Astrocyte of the spinal cord (primary cell): Measurements from ENCODE around the gene CRB1.
"Not testable (repeated sequence)": the region's sequence is repeated elsewhere in the genome, so short reads cannot be mapped to it uniquely, and the experiment has no call there.

Experiments used
- DNase-seq: peaks from one replicate; pipeline ENCODE4 v3.0.0; 2011; ENCODE audit warnings: low read depth, low spot score
- H3K4me3 ChIP-seq: 2 replicates; pipeline ENCODE4 v1.5.1; 2011; ENCODE audit warnings: low read depth, mild to moderate bottlenecking, low read length, moderate library complexity
- in situ Hi-C: cut with HindIII; loops from 2 replicates; pipeline ENCODE4 v1.10.0; 2017; ENCODE audit warnings: low sequenced_read_pairs
- TF ChIP-seq, protein P1 (sequence below): IDR thresholded peaks from 2 replicates; pipeline ENCODE4 v1.5.1; 2012; ENCODE audit warnings: low read depth, mild to moderate bottlenecking, low read length, inconsistent platforms

Gene CRB1

DNA sequence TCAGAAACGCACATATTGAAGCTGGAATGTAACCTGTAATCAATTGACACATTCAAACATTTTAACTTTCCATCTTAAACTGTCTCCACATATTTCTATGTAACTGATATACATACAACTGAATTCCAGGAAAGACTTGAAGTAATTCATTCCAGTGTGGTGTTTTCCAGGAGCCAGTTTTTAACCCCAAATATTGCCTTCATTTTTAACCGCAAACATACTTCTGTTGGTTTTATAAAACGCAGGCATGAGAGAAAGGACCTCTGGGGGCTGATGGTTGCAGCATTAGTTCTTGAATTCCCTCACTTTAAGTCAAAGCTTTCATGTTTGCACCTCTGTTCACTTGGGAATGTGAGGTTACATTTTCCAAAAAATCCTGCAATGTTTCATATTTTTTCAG, 204.1 kb downstream of the CRB1 start:
- no peak for DNase-seq
- in situ Hi-C loops: no loop called here
- TF ChIP-seq, protein P1, sequence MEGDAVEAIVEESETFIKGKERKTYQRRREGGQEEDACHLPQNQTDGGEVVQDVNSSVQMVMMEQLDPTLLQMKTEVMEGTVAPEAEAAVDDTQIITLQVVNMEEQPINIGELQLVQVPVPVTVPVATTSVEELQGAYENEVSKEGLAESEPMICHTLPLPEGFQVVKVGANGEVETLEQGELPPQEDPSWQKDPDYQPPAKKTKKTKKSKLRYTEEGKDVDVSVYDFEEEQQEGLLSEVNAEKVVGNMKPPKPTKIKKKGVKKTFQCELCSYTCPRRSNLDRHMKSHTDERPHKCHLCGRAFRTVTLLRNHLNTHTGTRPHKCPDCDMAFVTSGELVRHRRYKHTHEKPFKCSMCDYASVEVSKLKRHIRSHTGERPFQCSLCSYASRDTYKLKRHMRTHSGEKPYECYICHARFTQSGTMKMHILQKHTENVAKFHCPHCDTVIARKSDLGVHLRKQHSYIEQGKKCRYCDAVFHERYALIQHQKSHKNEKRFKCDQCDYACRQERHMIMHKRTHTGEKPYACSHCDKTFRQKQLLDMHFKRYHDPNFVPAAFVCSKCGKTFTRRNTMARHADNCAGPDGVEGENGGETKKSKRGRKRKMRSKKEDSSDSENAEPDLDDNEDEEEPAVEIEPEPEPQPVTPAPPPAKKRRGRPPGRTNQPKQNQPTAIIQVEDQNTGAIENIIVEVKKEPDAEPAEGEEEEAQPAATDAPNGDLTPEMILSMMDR: no peak
- H3K4me3 ChIP-seq: no peak overlapping the region

DNA sequence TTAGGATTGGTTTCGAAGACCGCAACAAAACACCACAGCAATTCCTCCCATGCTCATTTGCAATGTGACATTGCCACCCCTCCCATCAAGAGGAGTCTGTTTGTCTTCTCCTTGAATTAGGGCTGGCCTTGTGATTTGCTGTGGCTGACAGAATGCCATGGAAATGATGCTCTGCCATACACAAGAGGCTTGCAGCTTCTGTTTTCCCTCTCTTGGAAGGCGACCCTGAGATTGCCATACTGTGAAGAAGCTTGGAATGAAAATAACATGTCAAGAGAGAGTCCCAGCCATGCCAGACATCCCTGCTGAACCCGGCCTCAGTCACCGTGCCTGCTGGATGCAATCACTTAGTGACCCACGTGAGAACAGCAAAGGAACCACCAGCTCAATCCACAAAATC, 212.4 kb downstream of the CRB1 start:
- TF ChIP-seq, protein P1: no peak
- H3K4me3 ChIP-seq: no peak overlapping the region
- no peak for DNase-seq
- in situ Hi-C loops: no loop called here

DNA sequence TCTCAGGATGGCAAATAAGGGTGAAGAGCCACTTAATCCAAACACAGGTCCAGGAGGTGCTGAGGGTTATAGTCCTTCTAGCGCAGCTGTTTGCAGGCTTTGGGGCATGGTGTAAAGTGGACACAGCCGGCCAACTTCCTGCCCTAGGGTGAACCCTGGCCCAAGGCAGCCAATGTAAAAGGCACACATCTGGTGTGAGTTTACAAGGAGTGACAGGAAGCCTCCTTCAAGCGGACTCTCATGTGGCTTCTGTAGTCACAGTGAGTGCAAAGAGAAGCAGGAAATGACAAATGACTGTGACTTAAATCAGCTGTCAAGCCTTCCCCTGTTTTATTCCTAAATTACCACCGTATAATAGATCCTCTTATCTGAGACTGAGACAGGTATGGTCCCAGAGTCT, 213.0 kb downstream of the CRB1 start:
- no peak overlapping the region for H3K4me3 ChIP-seq
- TF ChIP-seq, protein P1: no peak
- DNase-seq: no peak
- in situ Hi-C loops: no loop called here

DNA sequence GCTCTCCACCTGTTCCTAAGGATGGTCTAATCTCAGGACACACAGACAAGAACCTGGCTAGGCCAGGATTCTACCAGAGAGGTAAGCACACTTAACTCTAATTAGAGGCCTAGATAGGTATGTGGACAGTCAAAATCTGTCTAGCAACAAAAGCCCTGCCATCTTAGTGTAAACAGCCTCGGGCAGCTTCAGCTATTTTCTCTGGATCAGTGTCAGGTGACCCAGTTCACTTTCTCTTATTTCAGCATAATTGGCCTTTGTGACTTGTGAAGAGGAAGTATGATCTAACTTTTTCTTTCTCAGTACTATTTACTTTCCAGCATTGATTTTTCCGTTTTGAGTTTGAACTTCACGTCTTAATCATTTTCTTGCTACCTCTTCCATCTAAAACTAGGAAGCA, 217.7 kb downstream of the CRB1 start:
- TF ChIP-seq, protein P1: no peak
- in situ Hi-C loops: no loop called here
- DNase-seq: no peak
- H3K4me3 ChIP-seq: no peak overlapping the region

DNA sequence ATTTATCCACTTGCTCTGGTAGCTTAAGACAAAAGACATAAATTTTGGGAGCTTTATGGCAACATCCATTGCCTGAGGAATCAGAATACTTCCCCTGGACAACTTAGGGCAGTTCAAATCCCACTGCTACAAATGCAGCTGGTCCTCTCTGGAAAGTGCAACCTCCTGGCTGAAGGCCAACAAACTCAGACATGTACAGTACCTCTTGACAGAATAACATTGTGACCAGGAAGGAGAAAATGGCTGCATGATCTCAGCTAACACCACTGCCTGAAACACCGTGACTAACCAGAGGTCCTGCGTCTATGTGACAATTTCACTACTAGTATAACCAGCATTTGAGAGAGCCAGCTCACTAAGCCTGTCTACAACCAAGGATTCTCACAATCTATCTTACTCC, 218.9 kb downstream of the CRB1 start:
- in situ Hi-C loops: no loop called here
- H3K4me3 ChIP-seq: no peak overlapping the region
- peak; percentile 13 for DNase-seq
- TF ChIP-seq, protein P1: no peak

DNA sequence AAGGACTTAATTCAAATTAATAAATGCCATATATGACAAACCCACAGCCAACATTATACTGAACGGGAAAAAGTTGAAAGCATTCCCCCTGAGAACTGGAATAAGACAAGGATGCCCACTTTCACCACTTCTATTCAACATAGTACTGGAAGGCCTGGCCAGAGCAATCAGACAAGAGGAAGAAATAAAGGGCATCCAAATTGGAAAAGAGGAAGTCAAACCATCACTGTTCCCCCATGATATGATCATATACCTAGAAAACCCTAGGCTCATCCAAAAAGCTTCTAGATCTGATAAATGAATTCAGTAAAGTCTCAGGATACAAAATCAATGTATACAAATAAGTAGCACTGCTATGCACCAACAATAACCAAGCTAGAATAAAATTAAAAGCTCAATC, 223.5 kb downstream of the CRB1 start:
- DNase-seq, in situ Hi-C loops, H3K4me3 ChIP-seq: not testable (repeated sequence)

DNA sequence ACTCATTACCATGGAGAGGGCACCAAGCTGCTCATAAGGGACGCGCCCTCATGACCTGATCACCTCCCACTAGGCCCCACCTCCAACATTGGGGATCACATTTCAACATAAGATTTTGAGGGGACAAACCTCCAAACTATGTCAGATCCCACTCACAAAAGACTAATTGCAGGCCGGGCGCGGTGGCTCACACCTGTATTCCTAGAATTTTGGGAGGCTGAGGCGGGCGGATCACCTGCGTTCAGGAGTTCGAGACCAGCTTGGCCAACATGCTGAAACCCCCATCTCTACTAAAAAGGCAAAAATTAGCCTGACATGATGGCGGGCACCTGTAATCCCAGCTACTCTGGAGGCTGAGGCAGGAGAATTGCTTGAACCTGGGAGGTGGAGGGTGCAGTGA, 228.7 kb downstream of the CRB1 start:
- no peak for DNase-seq
- TF ChIP-seq, protein P1: no peak
- no peak overlapping the region for H3K4me3 ChIP-seq
- in situ Hi-C loops: no loop called here
